ENCODE results near the gene DNASE2. TPM values are rescaled to one million over a fixed set of nuclear protein-coding genes. Genes with fewer than 3 reads are reported as not detected.

The DNASE2 gene
- total and polyA plus RNA-seq, 2 of the 8 experiments (the other 6 are each of a cell fraction or from before 2014, with no cell fraction given), result 33.2 to 48.2 TPM

DNA sequence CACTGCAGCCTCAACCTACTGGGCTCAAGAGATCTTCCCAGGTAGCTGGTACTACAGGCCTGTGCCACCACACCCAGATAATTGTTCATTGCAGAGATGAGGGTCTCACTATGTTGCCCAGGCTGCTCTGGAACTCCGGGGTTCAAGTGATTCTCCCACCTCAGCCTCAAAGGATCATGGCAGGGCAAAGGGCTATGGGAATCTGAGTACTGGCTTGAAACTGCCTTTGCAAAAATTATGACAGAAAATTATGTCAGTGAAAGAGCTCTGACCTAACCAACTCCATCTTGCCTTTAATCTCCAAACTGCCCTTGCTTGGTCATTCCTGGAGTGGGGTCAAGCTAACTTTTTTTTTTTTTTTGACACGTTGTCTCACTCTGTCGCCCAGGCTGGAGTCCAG is 1.3 kb upstream of the DNASE2 start:
- Histone ChIP-seq H3K27me3 (replicated peaks in 1 of 4; ENCODE audit: control insufficient read depth in 3 of 4, extremely low read depth in 1 of 4, insufficient read depth in 3 of 4, low read length in 3 of 4) (peaks cover 0 to 9% (median 4%) of the 10 kb centered on the region in 4 experiments; a peak in 4 of 7 replicates), H2BK5ac (ENCODE audit: low read depth, low read length) (no peak overlapping the region), H3K4me3 (ENCODE audit: extremely low read depth in 1 of 4, insufficient read depth in 2 of 4, low read depth in 3 of 4, low read length in 4 of 4) (no peak overlapping the region), H3K18ac (ENCODE audit: extremely low read depth, low read length) (no peak overlapping the region), H2BK15ac (ENCODE audit: low read length) (no peak overlapping the region), H4K5ac (ENCODE audit: insufficient read length, low read depth, low read length) (no peak overlapping the region), H3K79me1 (ENCODE audit: low read depth, low read length) (no peaks in the 10 kb centered on the region), H2BK12ac (ENCODE audit: low read depth, low read length) (0 out of 2 replicates have a peak overlapping the region, but pooled peaks have one; percentile 4), H2AFZ (ENCODE audit: low read length) (no peak overlapping the region), H3K14ac (ENCODE audit: insufficient read length) (no peak overlapping the region), H3K56ac (replicated peaks; ENCODE audit: insufficient read length, low read depth, low read length) (no peak overlapping the region), H2AK5ac (ENCODE audit: low read depth, low read length) (0 out of 2 replicates have a peak overlapping the region, but pooled peaks have one; percentile 30), H4K91ac (replicated peaks; ENCODE audit: insufficient read length, low read length) (no peak overlapping the region), H2BK20ac (ENCODE audit: low read length) (no peak overlapping the region), H3K79me2 (ENCODE audit: control insufficient read depth in 1 of 2, insufficient read depth in 2 of 2, low read length in 2 of 2) (no peaks in the 10 kb centered on the region), H3K23ac (ENCODE audit: insufficient read length) (no peak overlapping the region), H3K9me3 (ENCODE audit: insufficient read depth in 2 of 2, low read depth in 1 of 2, low read length in 1 of 2) (no peaks in the 10 kb centered on the region; a peak in 2 of 4 replicates), H4K8ac (ENCODE audit: extremely low read depth, insufficient read depth, low read length) (no peak overlapping the region; the same call in 1 of the 2 replicates), H3K4me2 (ENCODE audit: insufficient read depth in 1 of 2, low read depth in 2 of 2, low read length in 2 of 2) (no peak overlapping the region), H2BK120ac (replicated peaks; ENCODE audit: low read depth, low read length) (no peak overlapping the region), H3K9ac (replicated peaks in 1 of 4; ENCODE audit: extremely low read depth in 1 of 4, low read depth in 3 of 4, low read length in 3 of 4) (no peak overlapping the region), H3K4me1 (replicated peaks in 1 of 4; ENCODE audit: control insufficient read depth in 3 of 4, insufficient read depth in 4 of 4, low read length in 3 of 4) (peaks cover 0 to 7% (median 6%) of the 10 kb centered on the region in 4 experiments; a peak in 5 of 7 replicates), H3K23me2 (ENCODE audit: low read depth, low read length) (peaks cover 11% of the 10 kb centered on the region; the same call in 1 of the 2 replicates), H3K36me3 (ENCODE audit: control insufficient read depth in 2 of 4, insufficient read depth in 4 of 4, low read length in 3 of 4) (peaks cover 0 to 7% (median 2%) of the 10 kb centered on the region in 4 experiments; a peak in 3 of 8 replicates), H3K4ac (replicated peaks; ENCODE audit: insufficient read length, low read depth, low read length) (no peak overlapping the region), H4K20me1 (replicated peaks in 1 of 2; ENCODE audit: control insufficient read depth in 1 of 2, insufficient read depth in 2 of 2, low read length in 2 of 2) (no peaks in the 10 kb centered on the region), H3K27ac (ENCODE audit: low read depth, low read length) (no peak overlapping the region)
- no peak for FAIRE-seq
- CTCF ChIA-PET (ENCODE audit: partially characterized antibody), result interaction anchor here (1.1 to 1.7 kb wide), 5 partner anchors 33 to 122 kb away, joined by 3 to 7 read pairs (median 3); no protein-coding TSS in a partner anchor
- TF ChIP-seq SRF (IDR thresholded peaks at IDR 0.05; ENCODE audit: low read depth, low read length), result no peak
- TF ChIP-seq, protein P1, sequence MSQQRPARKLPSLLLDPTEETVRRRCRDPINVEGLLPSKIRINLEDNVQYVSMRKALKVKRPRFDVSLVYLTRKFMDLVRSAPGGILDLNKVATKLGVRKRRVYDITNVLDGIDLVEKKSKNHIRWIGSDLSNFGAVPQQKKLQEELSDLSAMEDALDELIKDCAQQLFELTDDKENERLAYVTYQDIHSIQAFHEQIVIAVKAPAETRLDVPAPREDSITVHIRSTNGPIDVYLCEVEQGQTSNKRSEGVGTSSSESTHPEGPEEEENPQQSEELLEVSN (IDR thresholded peaks at IDR 0.05), result no peak
- TF ChIP-seq SAP30 (IDR thresholded peaks at IDR 0.05; ENCODE audit: insufficient read depth, insufficient replicate concordance, low read length), result no peak
- TF ChIP-seq CHD1 (IDR thresholded peaks at IDR 0.05; ENCODE audit: low read depth, low read length), result no peak
- no peak for TF ChIP-seq FOSL1 (IDR thresholded peaks at IDR 0.05; ENCODE audit: insufficient read depth, low read depth, low read length)
- TF ChIP-seq SIRT6 (IDR thresholded peaks at IDR 0.05; ENCODE audit: low read length), result no peak
- TF ChIP-seq KDM5A (IDR thresholded peaks at IDR 0.05; ENCODE audit: low read length), result no peak
- TF ChIP-seq, protein P2, sequence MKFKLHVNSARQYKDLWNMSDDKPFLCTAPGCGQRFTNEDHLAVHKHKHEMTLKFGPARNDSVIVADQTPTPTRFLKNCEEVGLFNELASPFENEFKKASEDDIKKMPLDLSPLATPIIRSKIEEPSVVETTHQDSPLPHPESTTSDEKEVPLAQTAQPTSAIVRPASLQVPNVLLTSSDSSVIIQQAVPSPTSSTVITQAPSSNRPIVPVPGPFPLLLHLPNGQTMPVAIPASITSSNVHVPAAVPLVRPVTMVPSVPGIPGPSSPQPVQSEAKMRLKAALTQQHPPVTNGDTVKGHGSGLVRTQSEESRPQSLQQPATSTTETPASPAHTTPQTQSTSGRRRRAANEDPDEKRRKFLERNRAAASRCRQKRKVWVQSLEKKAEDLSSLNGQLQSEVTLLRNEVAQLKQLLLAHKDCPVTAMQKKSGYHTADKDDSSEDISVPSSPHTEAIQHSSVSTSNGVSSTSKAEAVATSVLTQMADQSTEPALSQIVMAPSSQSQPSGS (IDR thresholded peaks at IDR 0.05; ENCODE audit: low read length), result no peak
- TF ChIP-seq RBBP5 (IDR thresholded peaks at IDR 0.05; ENCODE audit: borderline replicate concordance, low read depth, low read length), result no peak
- TF ChIP-seq TAF1 (IDR thresholded peaks at IDR 0.05; ENCODE audit: low read depth, low read length), result no peak
- DNase-seq (ENCODE audit: low read depth in 1 of 2, low spot score in 2 of 2), result no peak
- POLR2A ChIA-PET (ENCODE audit: partially characterized antibody), result interaction anchor here (0.6 to 12.3 kb wide), 8 partner anchors 10 to 245 kb away, joined by 3 to 110 read pairs (median 4); partner anchors contain the start of gene GCDH
- 94% methylated on average over 2 of the region's 3 CpGs; no CpG with 5 or more reads in 1 of the 2 experiments for WGBS, 2 experiments (ENCODE audit: extremely low coverage in 1 of 2, insufficient coverage in 1 of 2, insufficient read length in 1 of 2, insufficient replicate concordance in 2 of 2, low coverage in 1 of 2, low lambda C conversion rate in 2 of 2, missing lambda C conversion rate in 1 of 2)

All from H1 (cell line).